Stimulated activated effector memory CD8-positive, alpha-beta T cell treated with anti-CD3 and anti-CD28 coated beads, Interleukin-12 subunit alpha, Interleukin-12 subunit beta, amount 100 ng/mL, for 72 hours (primary cell): Measurements from ENCODE around the gene HOXA13.

Source experiments
- ATAC-seq: fragments of 150-1000 bp; cut with Tn5 transposase; 2 replicates; pipeline ENCODE4 v1.10.0; 2021
- DNase-seq, 2 donors: peaks; one replicate each; pipeline ENCODE4 v3.0.0; 2021 to 2022; ENCODE audit warnings: low spot score in 2 of 2
- H3K27ac Mint-ChIP-seq: one replicate; pipeline ENCODE4 v1.8.0; 2022; ENCODE audit warnings: mild to moderate bottlenecking, mixed read lengths
- H3K36me3 Mint-ChIP-seq: one replicate; pipeline ENCODE4 v1.8.0; 2022; ENCODE audit warnings: mild to moderate bottlenecking, mixed read lengths
- H3K4me1 Mint-ChIP-seq: one replicate; pipeline ENCODE4 v1.8.0; 2022; ENCODE audit warnings: mixed read lengths
- H3K4me3 Mint-ChIP-seq: one replicate; pipeline ENCODE4 v1.8.0; 2022; ENCODE audit warnings: mild to moderate bottlenecking, mixed read lengths
- H3K9me3 Mint-ChIP-seq: one replicate; pipeline ENCODE4 v1.8.0; 2022; ENCODE audit warnings: mixed read lengths

HOXA13 gene

DNA sequence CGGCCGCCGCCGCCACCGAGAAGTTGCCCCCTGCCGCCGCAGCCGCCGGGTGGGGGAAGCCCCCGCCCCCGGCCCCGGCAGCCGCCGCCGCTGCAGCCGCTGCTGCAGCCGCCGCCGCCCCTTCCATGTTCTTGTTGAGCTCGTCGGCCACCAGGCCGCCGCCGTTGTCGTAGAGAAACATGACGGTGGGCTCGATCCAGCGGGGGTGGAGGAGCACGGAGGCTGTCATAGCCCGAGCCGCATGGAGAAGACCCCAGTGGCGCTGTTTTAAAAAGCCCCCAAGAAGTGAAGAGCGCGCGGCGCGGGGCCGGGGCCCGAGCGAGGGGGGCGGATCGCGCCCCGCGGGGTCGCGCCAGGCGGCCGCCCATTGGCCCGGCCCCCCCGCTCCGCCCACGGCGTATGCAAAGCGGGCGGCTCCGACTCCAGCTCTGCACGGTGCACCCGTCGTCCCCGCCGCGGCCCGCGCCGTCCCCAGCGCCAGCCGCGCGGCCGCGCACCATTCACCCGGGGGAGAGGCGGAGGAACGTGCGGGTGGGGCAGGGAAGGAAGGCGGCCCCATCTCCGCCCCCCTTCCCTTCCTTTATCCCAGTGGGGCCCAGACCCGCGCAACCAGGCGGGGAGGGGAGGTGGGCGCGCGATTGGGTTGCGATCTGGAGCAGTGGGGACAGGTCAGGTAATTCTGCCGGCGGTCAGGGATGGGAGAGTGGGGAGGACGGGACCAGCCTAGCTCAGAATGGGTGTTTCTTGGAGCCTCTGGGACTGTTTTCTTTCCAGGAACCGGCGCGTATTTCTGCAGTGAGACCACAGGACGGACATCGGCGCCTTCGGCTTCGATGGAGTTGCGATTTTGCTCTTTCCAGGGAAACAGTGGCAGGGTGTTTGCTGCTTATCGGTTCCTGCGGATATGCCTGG is at the start of gene HOXA13:
HOXA13 (minus strand) TSS at position 243 of the 912 bp plus-strand sequence; CDS start at position 229, 14 bp downstream.
- H3K4me1 Mint-ChIP-seq = peaks cover 47% of the 10 kb centered on the region
- no peaks in the 10 kb centered on the region for H3K9me3 Mint-ChIP-seq
- H3K27ac Mint-ChIP-seq = no peak within 1 kb of the TSS
- no peaks in the 10 kb centered on the region for H3K36me3 Mint-ChIP-seq
- peak; percentile 76 for ATAC-seq
- no peak for DNase-seq
- H3K4me3 Mint-ChIP-seq = peak within 1 kb of the TSS; percentile 72

DNA sequence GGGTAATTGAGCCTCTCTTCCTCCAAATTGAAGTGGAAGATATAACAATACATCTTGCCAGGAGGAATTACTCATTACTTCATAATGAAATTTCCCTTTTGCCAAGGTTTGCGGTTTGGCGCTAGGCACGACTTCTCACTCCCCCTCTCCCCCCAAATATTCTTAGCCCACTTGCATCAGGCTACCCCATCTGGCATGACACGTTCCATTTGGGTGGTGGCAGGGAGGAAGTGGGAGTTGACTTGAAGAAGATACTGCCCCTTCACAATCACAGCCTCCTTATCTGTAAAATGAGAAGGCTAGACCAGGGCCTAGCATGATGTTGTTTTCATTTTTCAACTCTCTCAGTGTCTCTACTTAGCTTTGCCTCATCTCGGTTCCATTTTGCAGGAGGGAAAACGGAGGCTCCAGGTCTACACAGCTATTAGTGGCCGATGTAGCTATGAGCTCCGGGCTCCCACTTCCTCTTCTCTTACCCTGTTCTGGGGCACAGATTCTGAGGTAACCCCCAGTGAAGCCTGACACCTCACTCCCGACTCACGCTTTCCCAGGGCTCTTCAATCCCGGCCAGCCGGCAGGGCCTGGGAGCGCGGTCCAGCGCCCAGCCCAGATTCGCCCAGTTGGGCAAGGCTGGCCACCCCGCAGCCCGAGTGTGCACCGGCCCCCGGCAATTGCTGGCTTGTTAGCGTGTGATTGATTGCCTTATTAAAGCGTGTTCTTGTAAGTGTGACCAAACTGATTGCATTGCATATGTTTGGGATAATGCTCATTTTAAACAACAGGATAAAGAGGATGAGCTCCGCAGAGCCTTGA is 49.2 kb upstream of the HOXA13 start:
- no peaks in the 10 kb centered on the region for H3K36me3 Mint-ChIP-seq
- H3K27ac Mint-ChIP-seq = no peak overlapping the region
- no peak overlapping the region for H3K4me3 Mint-ChIP-seq
- peaks cover 28% of the 10 kb centered on the region for H3K4me1 Mint-ChIP-seq
- DNase-seq (no peak), ATAC-seq (no peak)
- H3K9me3 Mint-ChIP-seq = no peaks in the 10 kb centered on the region

DNA sequence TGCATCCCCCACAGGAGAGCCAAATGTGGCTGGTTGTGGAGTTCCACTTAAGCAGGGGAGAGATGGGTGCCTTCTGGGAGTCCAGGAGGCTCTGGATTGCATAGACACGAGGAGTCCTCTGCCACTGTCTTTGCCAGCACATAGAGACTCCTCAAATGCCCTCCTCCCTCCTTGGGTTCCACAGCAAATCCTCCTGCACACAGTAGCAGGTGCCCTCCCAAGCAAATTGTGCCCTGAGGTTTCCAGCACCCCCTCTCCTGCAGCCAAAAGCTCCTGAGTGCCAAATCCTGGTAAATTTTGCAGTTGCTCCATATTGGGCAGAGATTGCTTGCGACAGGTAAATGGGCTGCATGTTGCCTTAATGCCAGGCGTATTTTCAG is 48.5 kb upstream of the HOXA13 start:
- no peaks in the 10 kb centered on the region for H3K9me3 Mint-ChIP-seq
- H3K4me3 Mint-ChIP-seq = no peak overlapping the region
- peaks cover 3% of the 10 kb centered on the region for H3K36me3 Mint-ChIP-seq
- H3K27ac Mint-ChIP-seq = no peak overlapping the region
- peaks cover 28% of the 10 kb centered on the region for H3K4me1 Mint-ChIP-seq
- DNase-seq = no peak
- no peak for ATAC-seq

DNA sequence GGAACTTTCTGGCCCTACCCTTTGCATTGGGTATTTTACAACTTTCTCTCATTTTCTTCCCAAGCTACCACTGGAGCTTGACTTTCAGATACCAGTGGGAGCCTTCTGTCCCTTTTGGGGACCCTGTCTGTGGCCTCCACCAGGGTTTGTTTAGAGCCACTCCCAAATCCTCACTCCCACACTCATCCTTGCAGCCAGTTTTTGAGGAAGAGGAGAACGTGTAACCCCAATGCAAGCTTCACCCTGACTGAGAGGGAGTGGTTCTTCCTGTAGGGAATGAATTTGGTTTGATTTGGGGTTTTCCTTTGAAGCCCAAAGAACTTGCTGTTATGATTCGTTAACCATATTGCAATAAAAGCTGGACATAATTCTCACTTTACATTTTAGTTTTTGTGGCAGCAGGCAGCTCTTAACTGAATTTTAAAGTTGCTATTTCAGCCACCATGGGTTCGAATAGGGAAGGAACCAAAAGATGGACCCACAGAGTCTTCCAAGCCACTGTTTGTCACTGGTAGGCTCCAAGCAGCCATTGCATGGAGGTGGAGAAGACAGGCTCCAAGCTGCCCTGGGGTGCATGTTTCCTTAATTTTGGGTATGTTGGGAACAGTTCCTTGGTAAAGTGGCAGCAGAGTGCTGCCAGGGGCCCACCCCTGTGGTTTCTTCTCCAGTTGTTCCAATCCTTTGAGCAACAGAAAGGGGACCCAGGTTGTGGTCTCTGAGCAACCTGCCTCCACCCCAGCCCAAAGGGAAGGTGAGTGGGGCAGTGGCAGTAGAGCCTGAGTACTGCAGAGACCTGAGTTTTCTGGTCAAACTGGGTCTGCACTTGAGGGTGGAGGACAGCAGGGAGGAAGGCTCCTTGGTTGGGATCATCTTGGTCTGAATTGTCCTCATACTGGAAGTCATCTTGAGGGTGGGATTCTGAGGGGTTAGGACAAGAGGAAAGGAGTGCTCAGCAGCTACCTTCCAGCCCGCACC is 47.8 kb upstream of the HOXA13 start:
- H3K4me3 Mint-ChIP-seq = no peak overlapping the region
- no peak overlapping the region for H3K27ac Mint-ChIP-seq
- H3K4me1 Mint-ChIP-seq = peaks cover 28% of the 10 kb centered on the region
- DNase-seq (no peak), ATAC-seq (no peak)
- peaks cover 6% of the 10 kb centered on the region for H3K36me3 Mint-ChIP-seq
- H3K9me3 Mint-ChIP-seq = no peaks in the 10 kb centered on the region

DNA sequence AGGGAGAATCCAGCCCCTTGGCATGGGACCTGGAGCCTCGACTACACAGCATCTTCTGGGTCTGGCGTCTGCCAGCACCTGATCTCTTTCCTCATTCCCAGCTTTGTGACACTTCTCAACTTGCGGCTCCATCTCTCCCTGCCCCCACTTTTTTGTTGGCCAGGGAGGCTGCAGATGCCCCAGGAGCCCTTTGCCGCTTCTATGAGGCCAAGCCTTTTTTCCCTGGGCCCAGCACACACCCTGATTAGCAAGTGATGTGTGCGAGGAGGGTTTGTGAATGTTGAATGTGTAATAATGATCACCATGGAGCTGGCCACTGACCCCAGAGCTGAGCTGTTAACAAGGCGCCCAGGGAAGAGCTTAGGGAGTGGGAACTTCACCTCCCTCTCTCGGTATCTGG is 47.1 kb upstream of the HOXA13 start:
- Mint-ChIP-seq H3K36me3 (peaks cover 11% of the 10 kb centered on the region), H3K9me3 (no peaks in the 10 kb centered on the region), H3K27ac (no peak overlapping the region), H3K4me3 (no peak overlapping the region), H3K4me1 (peaks cover 27% of the 10 kb centered on the region)
- ATAC-seq = no peak
- no peak for DNase-seq

DNA sequence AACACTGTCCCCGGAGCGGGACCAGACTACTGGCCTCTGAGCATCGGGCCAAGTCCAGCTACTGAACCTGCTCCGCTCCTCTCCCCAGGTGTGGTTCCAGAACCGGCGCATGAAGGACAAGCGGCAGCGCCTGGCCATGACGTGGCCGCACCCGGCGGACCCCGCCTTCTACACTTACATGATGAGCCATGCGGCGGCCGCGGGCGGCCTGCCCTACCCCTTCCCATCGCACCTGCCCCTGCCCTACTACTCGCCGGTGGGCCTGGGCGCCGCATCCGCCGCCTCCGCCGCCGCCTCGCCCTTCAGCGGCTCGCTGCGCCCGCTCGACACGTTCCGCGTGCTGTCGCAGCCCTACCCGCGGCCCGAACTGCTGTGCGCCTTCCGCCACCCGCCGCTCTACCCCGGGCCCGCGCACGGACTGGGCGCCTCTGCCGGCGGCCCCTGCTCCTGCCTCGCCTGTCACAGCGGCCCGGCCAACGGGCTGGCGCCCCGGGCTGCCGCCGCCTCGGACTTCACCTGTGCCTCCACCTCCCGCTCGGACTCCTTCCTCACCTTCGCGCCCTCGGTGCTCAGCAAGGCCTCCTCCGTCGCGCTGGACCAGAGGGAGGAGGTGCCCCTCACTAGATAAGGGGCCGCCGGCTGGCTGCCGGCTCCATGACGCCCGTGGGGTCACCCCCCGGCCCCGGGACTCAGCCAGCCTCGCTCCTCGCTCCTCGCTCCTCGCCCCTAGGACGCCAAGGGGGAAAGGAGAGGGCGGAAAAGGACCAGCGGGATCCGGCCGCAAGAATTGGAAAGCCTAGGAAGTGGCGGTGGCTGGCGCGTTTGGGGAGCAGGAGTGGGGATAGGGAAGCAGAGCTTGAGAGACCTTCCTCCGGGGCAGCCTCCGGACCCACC is 46.2 kb upstream of the HOXA13 start:
- Mint-ChIP-seq H3K9me3 (no peaks in the 10 kb centered on the region), H3K27ac (no peak overlapping the region), H3K4me1 (peaks cover 22% of the 10 kb centered on the region), H3K4me3 (no peak overlapping the region), H3K36me3 (peaks cover 11% of the 10 kb centered on the region)
- DNase-seq = no peak
- ATAC-seq = peak; percentile 34

DNA sequence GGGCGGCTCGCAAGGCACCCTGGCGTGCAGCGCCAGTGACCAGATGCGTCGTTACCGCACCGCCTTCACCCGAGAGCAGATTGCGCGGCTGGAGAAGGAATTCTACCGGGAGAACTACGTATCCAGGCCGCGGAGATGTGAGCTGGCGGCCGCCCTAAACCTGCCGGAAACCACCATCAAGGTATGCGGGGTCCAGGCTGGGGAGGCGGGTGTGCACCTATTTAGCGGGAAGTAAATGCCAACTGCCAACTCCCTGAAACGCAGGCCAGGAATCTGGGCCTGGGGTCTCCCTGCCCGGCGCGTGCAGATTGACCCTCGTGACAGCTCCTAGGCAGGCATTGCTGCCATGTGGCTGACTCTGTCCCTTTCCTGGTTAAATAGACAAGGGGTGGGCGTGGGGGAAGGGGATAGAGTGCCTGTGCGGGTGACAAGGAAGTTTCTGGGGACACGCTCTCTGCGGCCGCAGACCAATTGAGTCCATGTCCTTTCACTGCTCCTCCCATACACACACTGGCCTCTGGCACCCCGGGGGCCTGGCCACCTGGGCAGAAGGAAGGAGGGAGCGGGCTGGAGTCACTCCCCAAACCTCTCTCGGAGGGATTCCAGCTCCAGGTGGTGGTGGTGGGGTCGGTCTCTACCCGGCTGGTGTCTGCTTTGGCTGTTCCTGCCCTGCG is 45.4 kb upstream of the HOXA13 start:
- Mint-ChIP-seq H3K4me1 (peaks cover 18% of the 10 kb centered on the region), H3K36me3 (peaks cover 11% of the 10 kb centered on the region), H3K27ac (no peak overlapping the region), H3K4me3 (no peak overlapping the region), H3K9me3 (no peaks in the 10 kb centered on the region)
- no peak for ATAC-seq
- DNase-seq = no peak

DNA sequence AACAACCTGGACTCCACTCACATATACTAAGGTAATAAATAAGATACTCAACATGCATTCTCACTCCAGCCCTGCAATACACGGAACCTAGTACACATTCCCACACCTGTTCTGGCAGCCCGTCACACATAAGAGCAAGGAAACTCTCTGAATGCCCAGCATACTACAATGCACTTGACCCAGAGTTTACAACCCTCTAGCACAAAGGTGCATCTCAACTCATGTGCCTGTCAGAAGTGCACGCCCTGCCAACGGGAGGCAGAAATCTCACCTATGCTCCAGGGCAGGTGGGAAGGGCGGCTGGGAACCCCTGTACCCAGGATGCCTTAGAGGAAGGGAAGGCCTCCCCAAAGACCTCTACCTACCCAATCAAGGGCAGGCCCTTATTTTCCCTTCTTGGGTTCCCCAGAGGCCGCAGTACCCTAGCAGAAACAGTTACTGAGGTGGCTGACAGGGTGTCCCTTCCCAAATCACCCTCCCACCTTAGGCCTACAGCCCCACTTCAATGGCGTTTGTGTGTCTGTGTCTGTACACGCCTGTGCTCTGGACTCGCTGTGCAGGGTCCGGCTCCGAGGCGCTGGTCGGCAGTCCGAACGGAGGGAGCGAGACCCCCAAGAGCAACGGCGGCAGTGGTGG is 44.7 kb upstream of the HOXA13 start:
- no peak overlapping the region for H3K27ac Mint-ChIP-seq
- no peaks in the 10 kb centered on the region for H3K9me3 Mint-ChIP-seq
- peaks cover 11% of the 10 kb centered on the region for H3K36me3 Mint-ChIP-seq
- ATAC-seq (no peak), DNase-seq (no peak)
- no peak overlapping the region for H3K4me3 Mint-ChIP-seq
- peaks cover 19% of the 10 kb centered on the region for H3K4me1 Mint-ChIP-seq

DNA sequence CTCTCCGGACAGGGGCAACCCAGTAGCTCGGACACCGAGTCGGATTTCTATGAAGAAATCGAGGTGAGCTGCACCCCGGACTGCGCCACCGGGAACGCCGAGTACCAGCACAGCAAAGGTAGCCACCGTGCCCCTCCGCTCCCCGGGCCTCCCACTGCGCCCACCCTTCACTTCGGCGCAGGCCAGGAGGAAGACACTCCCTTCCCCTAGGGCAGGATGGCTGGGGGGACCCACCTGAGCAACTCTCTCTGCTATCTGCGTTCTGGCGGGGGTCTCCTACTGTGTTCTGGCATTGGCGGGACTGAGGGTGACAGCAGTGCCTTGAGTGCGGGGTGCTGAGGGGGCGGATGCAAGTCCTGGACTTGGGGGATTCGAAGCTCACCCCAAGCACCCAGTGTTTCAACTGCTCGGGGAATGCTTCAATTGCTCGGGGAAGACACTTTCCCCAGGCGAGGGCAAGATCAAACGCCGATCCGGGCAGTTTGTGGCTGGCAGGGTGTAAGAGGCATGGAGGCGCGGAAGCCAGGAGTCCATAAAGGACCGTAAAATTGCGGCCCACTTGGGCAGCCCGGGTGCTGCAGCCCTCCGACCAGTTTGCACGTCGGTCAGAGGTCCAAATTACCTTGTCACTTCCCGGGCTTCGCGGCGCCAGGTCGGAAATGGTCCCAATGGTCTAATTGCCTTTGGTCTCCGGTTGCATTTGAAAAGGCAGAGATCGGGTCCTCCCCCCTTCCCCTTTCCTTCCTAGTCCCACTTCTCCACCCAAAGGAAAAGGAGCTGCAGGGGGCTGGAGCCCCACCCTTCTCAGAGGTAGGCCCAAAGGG is 43.7 kb upstream of the HOXA13 start:
- Mint-ChIP-seq H3K4me3 (peak overlapping the region; percentile 21), H3K27ac (no peak overlapping the region), H3K36me3 (peaks cover 11% of the 10 kb centered on the region), H3K9me3 (no peaks in the 10 kb centered on the region), H3K4me1 (peaks cover 18% of the 10 kb centered on the region)
- ATAC-seq (no peak), DNase-seq (no peak)

DNA sequence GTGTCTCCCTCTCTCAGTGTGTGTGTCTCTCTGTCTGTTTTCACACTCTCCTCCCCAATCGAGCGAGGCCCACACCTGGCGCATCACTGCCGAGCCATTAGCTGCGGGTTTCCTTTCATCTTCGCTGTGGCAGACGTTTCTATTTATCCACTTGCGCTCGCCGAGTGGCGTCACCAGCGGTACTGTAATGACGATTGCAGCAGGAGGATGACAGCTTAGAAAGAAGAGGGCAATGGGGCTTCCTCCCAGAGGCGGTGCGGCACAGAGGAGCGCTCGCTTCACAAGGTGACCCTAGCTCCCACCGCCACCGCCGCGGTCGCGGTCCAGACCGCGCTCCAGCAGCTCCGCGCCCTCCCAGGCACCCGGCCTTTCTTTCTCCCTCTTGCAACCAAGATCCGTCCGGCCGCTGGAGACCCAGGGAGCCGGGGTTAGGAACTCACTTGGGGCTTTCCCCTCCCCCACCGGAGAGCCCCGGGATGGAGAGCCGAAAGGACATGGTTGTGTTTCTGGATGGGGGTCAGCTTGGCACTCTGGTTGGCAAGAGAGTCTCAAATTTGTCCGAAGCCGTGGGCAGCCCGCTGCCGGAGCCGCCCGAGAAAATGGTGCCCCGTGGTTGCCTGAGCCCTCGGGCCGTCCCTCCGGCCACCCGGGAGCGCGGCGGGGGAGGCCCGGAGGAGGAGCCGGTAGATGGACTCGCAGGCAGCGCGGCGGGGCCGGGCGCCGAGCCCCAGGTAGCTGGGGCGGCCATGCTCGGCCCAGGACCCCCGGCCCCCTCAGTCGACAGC is 42.9 kb upstream of the HOXA13 start, which contains the start of gene EVX1:
EVX1 (plus strand) TSS at position 248 of the 785 bp plus-strand sequence; CDS start at position 477, 229 bp downstream.
- DNase-seq (no peak), ATAC-seq (peak; percentile 45)
- Mint-ChIP-seq H3K9me3 (no peaks in the 10 kb centered on the region), H3K4me3 (peak within 1 kb of the TSS; percentile 31), H3K4me1 (peaks cover 18% of the 10 kb centered on the region), H3K36me3 (peaks cover 11% of the 10 kb centered on the region), H3K27ac (no peak within 1 kb of the TSS)

DNA sequence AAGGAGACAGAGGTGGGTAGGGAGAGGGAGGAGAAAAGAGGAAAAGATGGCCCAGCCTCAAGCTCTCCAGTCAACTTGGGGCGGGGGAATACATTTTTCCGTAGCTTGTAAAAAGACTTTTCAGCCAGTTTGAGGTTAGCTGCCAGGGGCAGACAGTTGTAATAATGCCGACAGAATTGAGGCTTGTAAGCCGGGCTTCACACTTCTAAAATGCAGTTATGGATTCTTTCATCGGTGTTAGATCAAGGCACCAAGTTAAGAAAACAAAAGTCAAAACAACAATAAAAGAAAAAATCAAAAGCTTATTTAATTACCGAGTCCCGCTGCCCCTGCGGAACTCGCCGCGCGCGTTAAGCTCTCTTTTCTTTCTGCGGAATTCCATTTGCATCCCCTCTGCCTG is 42.3 kb upstream of the HOXA13 start:
- H3K27ac Mint-ChIP-seq = no peak overlapping the region
- H3K36me3 Mint-ChIP-seq = peaks cover 11% of the 10 kb centered on the region
- no peaks in the 10 kb centered on the region for H3K9me3 Mint-ChIP-seq
- no peak for DNase-seq
- peak overlapping the region; percentile 31 for H3K4me3 Mint-ChIP-seq
- ATAC-seq = no peak
- peaks cover 18% of the 10 kb centered on the region for H3K4me1 Mint-ChIP-seq
